ENCODE measurements around the gene ANKRD28.

Gene ANKRD28

DNA sequence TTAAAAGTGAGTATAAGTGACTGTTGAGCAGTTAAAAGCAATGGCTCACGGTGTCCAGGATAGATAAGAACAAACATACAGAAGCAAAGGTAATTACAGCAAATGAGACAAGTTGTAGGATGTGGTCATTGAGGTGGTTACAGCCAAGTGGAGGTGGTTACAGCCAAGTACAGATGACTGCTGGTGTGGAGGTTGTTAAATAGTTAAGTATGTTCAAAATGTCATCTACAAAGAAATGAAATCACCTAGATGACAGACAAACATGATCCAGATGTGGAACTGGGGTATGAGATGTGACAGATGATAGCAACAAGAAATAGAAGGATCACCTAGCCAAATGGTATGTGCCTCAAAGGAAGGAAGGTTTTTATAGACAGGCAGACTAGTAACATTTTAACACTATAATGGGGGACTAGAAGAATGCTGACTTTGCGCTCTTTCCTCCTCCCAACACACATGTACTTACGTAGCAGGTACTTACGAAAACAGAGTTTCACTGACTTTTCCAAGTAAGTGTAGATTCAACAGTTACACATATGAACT is 6.8 kb upstream of the ANKRD28 start:
- DNase-seq (ENCODE audit: low read depth in 1 of 2, low spot score in 1 of 2) = no peak

DNA sequence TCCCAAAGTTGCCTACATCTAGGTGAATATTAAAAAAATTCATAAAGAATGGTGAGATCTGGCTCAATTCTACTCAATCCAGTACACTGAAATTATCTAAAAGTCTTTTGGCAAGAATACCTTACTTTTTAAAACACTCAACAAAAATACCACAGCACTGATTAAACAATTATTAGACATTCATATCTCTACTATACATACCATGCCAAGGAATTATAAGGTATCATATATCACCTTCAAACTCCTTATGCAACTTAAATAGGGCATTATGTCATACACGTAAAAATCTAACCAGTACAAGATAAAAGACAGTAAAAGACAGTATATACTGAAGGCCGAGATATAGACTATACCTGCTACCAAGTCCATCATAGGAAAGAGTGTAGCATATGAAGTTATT is 6.1 kb upstream of the ANKRD28 start:
- DNase-seq (ENCODE audit: low read depth in 1 of 2, low spot score in 1 of 2) = no peak

DNA sequence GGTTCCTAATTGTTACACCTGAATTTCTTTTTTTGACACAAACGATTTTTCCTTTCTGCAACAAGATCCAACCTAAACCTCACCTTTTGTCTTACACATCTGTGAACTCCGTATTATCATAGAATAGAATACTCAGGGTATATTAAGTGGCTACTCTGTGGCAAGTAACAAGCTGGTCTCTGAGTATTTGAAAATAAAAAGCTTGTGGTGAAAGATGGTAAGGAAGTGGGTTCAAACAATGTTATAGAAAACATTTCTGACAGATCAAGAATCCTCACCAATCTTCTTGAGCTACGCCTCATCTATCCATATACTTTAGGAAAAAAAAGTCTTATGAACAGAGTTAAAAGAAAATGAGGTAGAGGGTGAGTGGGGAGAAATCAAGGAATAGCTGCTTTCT is 3.5 kb upstream of the ANKRD28 start:
- no peak for DNase-seq (ENCODE audit: low read depth in 1 of 2, low spot score in 1 of 2)

DNA sequence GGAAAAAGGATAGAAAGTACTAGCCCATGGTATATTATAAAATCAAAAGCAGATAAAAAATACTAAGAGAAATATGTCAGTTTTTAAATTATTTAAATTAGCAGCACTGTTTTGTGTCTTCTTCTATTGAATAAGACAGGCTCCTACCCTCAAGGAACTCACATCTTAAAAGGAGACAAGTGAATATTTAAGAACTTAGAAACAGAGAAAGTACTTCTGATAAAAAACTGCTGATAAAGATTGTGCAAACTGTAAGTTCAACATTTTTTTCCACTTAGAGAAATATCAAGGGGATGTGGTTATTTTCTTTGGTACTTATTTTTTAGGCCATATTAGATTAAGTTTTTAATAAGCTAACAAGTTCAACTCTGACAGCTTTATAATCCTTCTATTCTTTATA is 3.0 kb upstream of the ANKRD28 start:
- DNase-seq (ENCODE audit: low read depth in 1 of 2, low spot score in 1 of 2) = no peak

DNA sequence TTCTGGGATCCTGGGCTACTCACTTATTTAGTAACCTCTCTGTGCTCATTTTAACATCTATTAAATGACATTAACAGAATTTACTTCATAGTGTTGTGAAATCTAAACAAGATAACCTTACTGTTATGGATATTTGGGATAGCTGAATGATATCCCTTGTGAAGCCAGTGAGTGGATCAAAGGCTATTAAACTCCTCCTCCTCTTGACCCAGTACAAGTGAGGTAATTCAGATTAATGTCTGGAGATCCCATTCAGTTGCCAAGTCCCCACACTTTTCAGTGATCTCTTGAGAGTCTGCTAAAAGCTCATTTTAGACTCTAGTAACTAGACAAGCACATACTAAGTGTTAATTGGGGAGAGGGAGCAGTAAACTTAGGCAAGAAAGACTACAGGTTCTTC is 2.5 kb upstream of the ANKRD28 start:
- no peak for DNase-seq (ENCODE audit: low read depth in 1 of 2, low spot score in 1 of 2)

DNA sequence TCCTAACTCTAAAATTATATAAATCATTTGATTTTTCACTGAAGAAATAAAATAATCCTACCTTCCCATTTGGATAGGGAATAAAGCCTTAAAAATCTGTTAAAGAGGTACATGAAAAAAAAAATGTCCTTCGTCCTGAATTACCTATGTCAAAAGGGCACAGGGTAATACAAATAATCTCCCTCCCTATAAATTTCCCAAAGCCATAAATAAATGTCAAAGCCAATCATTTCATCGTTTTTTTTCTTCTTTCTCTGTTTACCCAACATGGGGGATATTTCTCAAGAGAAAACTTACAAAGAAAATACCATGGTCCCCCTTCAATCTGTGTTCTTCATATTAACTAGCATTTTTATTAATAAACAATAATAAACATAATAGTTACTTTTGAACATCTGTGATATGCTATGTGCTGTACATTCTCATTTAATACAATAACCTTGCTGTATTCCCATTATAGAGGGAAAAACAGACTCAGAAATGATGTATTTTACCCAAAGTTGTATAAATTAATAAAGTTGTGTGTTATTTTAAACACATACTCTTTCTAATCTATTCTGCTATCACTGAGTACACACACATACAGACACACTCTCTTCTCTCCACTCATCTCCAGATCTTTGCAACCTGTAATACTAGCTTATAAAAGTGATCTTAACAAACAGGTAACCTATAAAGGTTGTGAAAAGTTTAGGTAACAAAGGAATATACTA is 910 bp upstream of the ANKRD28 start:
- DNase-seq (ENCODE audit: low read depth in 1 of 2, low spot score in 1 of 2) = no peak

DNA sequence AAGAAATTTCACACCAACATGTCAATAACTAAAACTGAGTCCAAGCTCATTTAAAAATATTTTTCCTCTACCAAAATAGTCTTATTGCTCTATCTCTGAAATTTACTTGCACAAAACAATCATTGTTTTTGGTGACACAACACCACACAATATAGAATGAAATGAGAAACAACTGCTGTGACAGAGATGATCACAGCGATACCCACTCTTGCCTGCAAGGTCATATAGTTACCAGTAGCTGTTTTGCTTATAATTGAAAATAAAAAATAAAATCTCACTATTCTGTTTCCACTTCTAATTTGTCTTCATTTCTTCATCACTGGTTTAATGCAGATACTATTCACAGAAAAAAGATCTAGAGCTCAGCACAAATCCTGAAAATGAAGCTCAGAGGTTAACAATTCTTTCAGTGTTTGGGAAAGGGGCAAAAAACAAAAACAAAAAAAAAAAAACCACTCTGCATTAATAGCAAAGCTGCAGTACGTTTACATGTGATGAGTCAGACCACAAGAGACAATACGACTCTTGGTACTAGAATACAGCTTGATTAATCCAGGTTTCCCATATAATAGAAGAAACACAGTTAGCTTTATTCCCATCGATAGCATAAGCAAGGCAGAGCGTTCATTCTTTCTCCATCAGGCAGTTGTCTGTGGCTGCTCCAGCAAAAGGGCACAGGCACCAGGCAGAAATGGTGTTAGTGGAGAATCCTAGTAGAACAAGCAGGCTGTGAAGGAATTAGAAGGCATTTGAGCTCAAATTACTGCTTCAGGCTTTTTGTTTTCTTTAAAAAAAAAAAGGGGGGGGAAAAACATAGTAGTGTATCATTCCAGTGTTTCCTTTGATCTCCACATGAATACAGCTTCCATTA is 773 bp downstream of the ANKRD28 start:
- DNase-seq (ENCODE audit: low read depth in 1 of 2, low spot score in 1 of 2) = no peak

DNA sequence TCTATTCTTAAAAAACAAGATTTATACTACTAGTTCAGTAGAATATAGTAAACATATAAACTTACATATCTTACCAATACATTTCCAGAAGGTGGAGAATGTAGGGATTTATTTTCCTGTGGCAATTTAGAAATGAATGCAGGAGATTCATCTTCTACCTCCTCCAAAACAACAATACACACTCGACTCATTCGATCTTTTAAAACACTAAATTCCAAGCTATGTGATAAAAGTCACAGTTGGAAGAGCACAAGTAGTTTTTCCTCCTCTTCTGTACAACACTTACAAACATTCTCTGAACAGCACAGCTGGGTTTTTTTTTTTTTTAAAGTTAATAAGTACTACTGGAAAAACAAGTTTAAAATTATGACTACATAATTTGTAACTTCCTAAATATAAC is 1.4 kb downstream of the ANKRD28 start:
- no peak for DNase-seq (ENCODE audit: low read depth in 1 of 2, low spot score in 1 of 2)

DNA sequence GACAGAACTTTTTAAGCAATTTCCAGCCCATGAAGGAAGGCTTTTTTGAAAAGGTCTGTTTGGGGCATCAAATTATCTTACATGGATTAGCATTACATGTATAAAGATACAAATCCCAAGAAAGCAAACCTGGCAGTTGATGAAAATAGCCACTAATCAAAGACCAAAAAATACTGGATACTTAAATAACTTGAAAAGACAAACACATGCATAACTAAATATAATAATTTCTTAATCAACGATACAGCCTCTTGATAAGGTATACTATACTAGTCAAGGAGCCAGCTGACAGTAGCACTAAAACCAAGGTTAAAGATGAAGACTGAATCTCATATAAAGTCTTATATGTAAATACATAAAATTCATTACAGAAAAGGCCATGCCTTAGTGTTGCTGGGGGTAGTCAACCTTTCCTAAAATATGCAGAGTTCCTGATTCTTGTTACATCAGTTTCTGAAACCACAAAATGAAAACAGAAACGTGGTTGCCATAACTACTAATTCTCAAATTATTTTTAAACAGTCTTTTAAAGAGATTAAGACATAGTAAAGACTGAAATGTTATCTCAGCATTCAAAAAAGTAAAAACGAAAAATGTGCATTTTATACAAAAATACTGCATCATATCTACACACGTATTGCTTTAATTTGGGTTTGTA is 2.0 kb downstream of the ANKRD28 start:
- DNase-seq (ENCODE audit: low read depth in 1 of 2, low spot score in 1 of 2) = no peak

DNA sequence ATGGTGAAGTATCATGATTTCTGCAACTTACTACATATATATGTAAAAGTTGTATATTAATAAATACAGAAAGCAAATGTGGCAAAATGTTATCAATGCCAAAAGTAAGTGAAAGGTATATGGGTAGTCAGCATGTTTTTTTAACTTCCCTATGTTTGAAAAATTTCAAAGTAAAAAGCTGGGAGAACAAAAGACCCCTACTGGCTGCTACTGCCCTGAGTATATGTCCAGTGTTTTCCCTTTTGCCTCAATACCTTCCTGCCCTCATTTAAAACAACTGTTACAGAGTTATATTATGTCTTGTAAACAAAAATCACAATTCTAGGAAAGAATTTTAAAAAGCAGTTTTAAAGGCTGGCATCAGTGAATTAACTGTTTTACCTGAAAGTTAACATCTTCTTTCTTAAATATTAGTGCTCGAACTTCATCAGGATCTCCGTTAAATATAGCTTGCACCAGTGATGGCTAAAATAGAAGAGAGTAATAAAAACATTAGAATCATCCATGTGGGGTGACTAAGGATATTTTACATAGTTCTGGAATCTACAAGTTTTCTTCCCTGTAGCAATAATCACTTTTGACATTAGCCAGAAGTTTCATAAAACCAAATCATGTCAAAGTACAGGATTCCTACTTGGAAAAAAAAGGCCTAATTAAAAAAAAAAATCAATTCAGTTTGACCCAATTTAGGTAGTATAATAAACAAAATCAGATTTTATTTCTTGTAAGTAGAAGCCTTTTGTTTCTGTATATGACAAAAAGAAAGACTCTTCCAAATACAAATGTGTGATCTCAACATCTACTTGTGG is 2.7 kb downstream of the ANKRD28 start:
- DNase-seq (ENCODE audit: low read depth in 1 of 2, low spot score in 1 of 2) = no peak

DNA sequence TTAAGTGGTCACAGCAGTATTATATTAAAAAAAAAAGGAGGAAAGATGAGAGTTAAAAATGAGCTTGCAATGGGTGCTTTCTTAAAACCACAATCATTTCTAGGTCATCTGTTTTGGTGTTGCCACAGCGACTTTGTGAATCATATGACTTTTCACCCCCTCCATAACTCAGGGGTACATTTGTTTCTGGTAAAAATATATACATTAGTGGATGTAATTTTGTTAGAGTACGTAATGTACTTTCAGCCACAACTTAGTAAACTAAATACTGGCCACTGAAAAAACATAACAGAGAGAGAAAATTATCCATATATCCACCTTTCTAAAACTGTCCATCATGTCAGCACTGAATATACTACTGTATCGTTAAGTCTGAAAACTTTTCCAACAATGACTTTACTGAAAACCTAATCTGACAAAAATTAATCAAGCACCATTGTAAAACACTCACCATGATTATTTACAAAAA is 3.4 kb downstream of the ANKRD28 start:
- no peak for DNase-seq (ENCODE audit: low read depth in 1 of 2, low spot score in 1 of 2)

DNA sequence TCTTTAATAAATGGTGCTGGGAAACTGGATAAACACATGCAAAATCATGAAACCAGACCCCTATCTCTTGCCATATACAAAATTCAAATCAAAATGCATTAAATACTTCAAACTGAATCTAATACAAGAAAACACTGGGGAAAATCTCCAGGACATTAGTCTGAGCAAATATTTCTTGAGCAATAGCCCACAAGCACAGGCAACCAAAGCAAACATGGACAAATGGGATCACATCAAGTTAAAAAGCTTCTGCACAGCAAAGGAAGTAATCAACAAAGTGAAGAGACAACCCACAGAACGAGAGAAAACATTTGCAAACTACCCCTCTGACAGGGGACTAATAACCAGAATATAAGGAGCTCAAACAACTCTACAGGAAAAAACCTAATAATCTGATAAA is 6.3 kb downstream of the ANKRD28 start:
- no peak for DNase-seq (ENCODE audit: low read depth in 1 of 2, low spot score in 1 of 2)

DNA sequence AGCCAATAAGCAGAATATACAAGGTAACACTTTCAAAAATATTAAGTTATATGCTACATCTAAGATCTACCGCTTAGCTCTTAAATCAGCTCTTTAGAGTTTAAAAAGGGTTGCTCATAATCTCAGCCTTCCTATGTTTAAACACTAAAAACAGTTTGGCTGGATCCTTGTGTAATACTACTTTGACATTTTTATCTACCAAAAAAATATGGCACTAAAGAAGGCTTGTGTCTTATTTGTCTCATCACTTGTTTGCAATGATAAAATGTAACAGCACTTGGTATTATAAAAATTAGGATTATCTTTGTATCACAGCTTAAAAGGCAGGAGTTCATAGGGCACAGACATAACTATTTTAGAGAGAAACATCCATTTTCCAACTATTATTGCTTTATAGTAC is 9.8 kb downstream of the ANKRD28 start:
- no peak for DNase-seq (ENCODE audit: low read depth in 1 of 2, low spot score in 1 of 2)

DNA sequence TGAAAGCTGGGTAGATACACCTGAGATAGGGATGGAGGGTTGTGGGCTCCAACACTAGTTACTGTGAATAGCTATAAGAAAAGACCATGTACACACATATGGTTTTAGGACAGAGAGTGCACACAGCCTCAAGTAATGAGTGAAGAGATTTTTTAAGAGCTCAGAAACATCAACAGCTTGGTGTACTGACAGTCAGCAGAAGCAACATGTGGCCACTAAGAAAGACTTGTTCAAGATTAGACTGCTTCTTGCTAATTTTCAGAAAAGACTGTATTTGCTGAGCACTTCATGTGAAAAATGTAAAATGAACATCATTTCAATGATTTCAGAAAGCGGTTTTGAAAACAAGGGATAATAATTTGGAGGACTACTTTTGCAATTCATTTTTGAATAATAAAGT is 10.3 kb downstream of the ANKRD28 start:
- DNase-seq (ENCODE audit: low read depth in 1 of 2, low spot score in 1 of 2) = no peak

DNA sequence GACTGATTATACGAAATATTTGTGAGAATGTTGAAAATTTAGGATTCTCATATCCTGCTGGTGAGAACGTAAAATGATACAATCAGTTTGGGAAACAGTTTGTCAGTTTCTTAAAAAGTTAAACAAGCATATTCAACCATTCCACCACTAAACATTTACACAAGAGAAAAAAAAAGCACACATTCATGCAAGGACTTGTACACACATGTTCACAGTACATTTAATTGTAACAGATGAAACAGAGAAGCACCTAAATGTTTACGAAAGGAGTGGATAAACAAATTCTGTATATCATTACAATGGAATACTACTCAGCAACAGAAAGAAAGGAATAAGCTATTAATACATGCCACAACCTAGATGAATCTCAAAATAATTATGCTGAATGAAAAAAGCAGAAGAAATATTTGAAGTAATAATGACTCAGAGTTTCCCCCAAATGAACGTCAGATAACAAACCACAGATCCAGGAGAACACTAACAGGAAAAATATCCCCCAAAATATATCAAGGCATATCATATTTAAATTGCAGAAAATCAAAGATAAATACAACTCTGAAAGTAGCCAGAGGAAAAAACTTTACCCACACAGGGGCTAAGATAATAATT is 14.3 kb downstream of the ANKRD28 start:
- DNase-seq (ENCODE audit: low read depth in 1 of 2, low spot score in 1 of 2) = no peak

DNA sequence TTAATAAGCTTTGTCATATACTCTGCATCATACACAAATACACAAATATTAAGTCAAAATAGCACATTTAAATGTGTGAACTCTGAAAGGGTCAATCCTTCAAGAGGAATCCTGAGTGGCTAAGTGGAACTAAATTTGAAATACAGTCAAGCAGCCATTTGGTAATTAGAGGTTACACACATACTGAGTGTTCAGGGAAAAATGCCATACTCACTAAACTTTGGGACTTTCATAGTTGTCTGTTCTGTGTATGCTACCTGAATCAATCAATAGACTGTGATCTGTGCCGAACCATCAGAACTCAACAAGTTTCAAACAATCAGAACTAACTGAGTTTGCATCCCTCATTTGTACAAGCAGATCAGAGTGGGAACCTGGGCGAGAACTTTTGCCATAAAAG is 15.3 kb downstream of the ANKRD28 start:
- no peak for DNase-seq (ENCODE audit: low read depth in 1 of 2, low spot score in 1 of 2)

DNA sequence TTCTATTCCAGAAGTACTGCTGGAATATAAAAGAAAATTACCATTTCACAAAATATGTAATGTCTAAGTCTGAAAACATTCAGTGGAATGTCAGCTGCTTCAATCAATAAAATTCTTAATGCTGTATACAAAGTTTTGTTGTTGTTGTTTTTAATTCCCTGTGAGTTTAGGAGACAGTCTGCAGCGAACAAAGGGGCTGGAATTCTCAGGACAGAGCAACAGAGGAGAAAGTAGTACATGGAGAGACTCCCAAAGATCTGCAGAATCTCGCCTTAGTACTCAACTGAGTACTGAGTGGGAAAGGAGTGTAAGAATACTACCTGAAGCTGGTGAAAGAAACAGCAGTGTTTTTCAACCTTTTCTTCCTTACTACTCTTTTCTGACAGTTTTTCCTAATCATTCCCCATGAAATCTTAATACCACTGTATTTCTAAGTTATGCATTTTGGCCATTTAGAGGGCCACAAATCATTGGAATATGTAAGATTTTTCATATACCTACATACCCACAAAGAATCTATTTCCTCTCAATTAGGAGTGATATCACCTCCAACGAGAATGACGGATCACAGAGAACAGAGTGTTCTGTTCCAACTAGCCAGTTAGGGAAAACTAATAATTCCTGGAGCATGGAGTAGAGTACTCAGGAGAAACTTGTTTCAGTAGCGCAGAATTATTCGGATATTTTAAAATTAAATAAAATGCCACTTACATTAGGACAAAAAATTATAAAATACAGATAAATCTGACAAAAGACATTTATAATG is 16.0 kb downstream of the ANKRD28 start:
- no peak for DNase-seq (ENCODE audit: low read depth in 1 of 2, low spot score in 1 of 2)

DNA sequence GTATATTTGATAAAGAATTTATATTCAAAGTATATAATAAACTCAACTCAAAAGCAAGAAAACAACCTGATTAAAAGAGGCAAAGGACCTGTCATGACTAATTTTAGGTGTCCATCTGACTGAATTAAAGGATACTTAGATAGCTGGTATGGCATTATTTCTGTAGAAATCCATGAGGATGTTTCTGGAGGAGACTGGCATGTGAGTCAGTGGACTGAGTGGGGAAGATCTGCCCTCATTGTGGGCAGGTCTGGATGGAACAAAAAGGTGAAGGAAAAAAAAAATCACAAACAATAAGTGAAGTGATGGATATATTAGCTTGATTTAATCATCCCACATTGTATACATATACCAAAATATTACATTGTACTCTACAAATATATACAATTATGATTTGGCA is 16.6 kb downstream of the ANKRD28 start:
- no peak for DNase-seq (ENCODE audit: low read depth in 1 of 2, low spot score in 1 of 2)

DNA sequence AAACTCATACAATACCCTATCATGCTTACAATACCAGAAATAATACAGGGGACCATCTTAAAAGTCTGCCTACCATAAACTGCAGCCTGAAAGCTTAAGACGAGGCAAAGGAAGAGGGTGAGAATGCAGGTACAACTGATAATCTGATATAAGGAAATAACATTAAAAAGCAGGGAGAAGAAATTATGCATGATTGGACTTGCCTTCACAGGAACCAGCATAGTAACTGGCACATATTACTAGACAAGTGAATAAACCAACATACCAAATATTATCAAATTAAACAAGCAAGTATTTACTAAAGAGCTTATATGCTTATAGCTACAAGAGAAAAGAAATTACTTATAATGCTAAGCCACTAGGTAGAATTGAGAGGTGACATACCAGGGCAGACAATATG is 18.7 kb downstream of the ANKRD28 start:
- no peak for DNase-seq (ENCODE audit: low read depth in 1 of 2, low spot score in 1 of 2)

DNA sequence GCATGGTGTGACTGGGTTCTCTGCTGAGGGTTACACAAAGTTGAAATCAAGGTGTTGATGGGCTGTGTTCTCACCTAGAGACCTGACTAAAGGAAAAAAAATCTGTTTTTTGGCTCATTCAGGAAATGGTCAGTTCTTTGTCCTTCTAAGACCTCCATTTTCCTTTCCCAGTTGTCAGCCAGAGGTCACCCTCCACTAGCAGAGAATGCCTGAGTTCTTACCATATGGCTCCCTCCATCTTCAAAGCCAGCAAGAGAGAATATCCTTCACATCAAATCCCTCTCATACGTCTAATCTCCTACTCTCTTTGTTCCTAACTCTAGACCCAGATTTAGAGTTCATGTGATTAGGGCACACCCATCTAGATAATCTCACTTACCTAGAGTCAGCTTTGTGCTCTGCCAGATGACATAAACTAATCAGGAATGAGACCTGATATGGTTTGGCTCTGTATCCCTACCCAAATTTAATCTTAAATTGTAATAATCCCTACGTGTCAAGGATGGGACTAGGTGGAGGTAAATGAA is 19.4 kb downstream of the ANKRD28 start:
- DNase-seq (ENCODE audit: low read depth in 1 of 2, low spot score in 1 of 2) = no peak

Data from stimulated activated CD4-positive, alpha-beta T cell treated with anti-CD3 and anti-CD28 coated beads, Interleukin-15, amount 100 ng/mL, for 1 hour (primary cell).